OCI-M2 (cell line): ENCODE measurements around the gene SFXN5.

Source experiments
- DNase-seq: peaks from one replicate; lab custom pipeline; 2025; ENCODE audit not compliant: unreplicated experiment; lab: John Stamatoyannopoulos, UW

Gene SFXN5

GRCh38 chr2:72927619-72928550 is 143.6 kb downstream of the SFXN5 start:
- DNase-seq = no peak

- DNase-seq = no peak
Observed at GRCh38 chr2:72926811-72927465, 144.6 kb downstream of the SFXN5 start.

GRCh38 chr2:72926368-72926767 is 145.1 kb downstream of the SFXN5 start:
- DNase-seq = no peak

- no peak for DNase-seq
Observed at GRCh38 chr2:72925328-72925943, 146.1 kb downstream of the SFXN5 start.

- DNase-seq = no peak
Observed at GRCh38 chr2:72924353-72925240, 146.9 kb downstream of the SFXN5 start.

GRCh38 chr2:72923833-72924352 is 147.6 kb downstream of the SFXN5 start:
- DNase-seq = no peak

GRCh38 chr2:72921853-72922252 is 149.7 kb downstream of the SFXN5 start:
- no peak for DNase-seq

- DNase-seq = no peak
Observed at GRCh38 chr2:72921088-72921851, 150.2 kb downstream of the SFXN5 start.

- DNase-seq = no peak
Observed at GRCh38 chr2:72920318-72921087, 151.0 kb downstream of the SFXN5 start.

GRCh38 chr2:72919414-72920317 is 151.8 kb downstream of the SFXN5 start:
- no peak for DNase-seq

- no peak for DNase-seq
Observed at GRCh38 chr2:72917877-72918553, 153.5 kb downstream of the SFXN5 start.

- no peak for DNase-seq
Observed at GRCh38 chr2:72917138-72917876, 154.2 kb downstream of the SFXN5 start, which contains the start of gene EMX1. Gene EMX1, plus strand, starts transcription at chr2:72917519. Its CDS starts 334 bp downstream, at chr2:72917853.

GRCh38 chr2:72916743-72917137 is 154.8 kb downstream of the SFXN5 start:
- no peak for DNase-seq

- no peak for DNase-seq
Observed at GRCh38 chr2:72915907-72916742, 155.4 kb downstream of the SFXN5 start.

GRCh38 chr2:72915320-72915906 is 156.1 kb downstream of the SFXN5 start:
- no peak for DNase-seq
